Activated CD8-positive, alpha-beta memory T cell treated with anti-CD3 and anti-CD28 coated beads for 36 hours (primary cell): ENCODE results near the gene MLXIPL. TPM values are rescaled to one million over a fixed set of nuclear protein-coding genes. Genes with fewer than 3 reads are reported as not detected.
"Not testable (repeated sequence)": the region's sequence is repeated elsewhere in the genome, so short reads cannot be mapped to it uniquely, and the experiment has no call there.

Experiments
- CTCF ChIA-PET: fragments of 350-600 bp; sonication (Branson Sonifier 250); formaldehyde crosslinking; loops from one replicate; lab custom pipeline; 2021; ENCODE audit warnings: antibody characterized with exemption; lab: Charles Lee
- POLR2A ChIA-PET: fragments of 350-600 bp; sonication (Branson Sonifier 250); formaldehyde crosslinking; loops from one replicate; lab custom pipeline; 2021; ENCODE audit warnings: antibody characterized with exemption; lab: Charles Lee
- total RNA-seq, 2 experiments: library from RNA; stranded (reverse); gene quantifications; one replicate each; pipeline ENCODE4 v1.2.3, GENCODE V29; 2021

The MLXIPL gene, protein sequence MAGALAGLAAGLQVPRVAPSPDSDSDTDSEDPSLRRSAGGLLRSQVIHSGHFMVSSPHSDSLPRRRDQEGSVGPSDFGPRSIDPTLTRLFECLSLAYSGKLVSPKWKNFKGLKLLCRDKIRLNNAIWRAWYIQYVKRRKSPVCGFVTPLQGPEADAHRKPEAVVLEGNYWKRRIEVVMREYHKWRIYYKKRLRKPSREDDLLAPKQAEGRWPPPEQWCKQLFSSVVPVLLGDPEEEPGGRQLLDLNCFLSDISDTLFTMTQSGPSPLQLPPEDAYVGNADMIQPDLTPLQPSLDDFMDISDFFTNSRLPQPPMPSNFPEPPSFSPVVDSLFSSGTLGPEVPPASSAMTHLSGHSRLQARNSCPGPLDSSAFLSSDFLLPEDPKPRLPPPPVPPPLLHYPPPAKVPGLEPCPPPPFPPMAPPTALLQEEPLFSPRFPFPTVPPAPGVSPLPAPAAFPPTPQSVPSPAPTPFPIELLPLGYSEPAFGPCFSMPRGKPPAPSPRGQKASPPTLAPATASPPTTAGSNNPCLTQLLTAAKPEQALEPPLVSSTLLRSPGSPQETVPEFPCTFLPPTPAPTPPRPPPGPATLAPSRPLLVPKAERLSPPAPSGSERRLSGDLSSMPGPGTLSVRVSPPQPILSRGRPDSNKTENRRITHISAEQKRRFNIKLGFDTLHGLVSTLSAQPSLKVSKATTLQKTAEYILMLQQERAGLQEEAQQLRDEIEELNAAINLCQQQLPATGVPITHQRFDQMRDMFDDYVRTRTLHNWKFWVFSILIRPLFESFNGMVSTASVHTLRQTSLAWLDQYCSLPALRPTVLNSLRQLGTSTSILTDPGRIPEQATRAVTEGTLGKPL
- not detected for total RNA-seq

DNA sequence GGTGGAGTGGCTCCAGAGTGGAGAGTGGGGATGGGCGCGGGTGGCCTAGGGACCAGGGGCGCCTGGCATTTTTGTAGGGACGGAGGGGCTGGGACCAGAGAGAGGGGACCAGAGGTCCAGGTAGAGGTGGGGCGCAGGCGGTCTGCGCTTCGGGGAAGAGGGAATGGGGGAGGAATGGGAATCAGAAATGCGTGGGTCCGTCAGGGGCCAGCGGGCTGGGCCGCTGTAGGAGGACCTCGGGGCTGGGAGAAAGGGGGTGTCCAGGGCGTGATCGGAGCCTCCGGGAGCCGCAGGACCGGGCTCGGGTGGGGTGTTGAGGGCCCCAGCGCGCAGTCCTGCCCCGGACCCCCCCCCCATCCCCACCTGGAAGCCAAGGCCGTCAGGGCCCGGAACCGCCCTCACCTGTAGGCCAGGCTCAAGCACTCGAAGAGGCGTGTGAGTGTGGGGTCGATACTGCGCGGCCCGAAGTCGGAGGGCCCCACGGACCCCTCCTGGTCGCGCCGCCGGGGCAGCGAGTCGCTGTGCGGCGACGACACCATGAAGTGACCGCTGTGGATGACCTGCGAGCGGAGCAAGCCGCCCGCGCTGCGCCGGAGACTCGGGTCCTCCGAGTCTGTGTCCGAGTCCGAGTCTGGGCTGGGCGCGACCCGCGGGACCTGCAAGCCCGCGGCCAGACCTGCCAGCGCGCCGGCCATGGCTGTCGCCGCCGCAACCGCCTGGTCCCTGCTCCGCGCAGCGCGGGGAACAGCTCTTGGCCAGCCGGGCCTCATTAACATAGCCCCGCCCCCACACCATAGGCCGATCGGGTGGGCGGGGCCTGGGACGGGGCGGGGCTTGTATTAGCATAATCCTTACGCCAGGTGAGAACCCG is at the start of gene MLXIPL:
Gene MLXIPL (minus strand): TSS at position 725 of the 871 bp plus-strand sequence. CDS start 30 bp downstream, at position 695.
- ChIA-PET CTCF (no interaction called here), POLR2A (interaction anchor here (0.5 kb wide), 1 partner anchor 14 kb away, joined by 3 read pairs; no protein-coding TSS in a partner anchor)

DNA sequence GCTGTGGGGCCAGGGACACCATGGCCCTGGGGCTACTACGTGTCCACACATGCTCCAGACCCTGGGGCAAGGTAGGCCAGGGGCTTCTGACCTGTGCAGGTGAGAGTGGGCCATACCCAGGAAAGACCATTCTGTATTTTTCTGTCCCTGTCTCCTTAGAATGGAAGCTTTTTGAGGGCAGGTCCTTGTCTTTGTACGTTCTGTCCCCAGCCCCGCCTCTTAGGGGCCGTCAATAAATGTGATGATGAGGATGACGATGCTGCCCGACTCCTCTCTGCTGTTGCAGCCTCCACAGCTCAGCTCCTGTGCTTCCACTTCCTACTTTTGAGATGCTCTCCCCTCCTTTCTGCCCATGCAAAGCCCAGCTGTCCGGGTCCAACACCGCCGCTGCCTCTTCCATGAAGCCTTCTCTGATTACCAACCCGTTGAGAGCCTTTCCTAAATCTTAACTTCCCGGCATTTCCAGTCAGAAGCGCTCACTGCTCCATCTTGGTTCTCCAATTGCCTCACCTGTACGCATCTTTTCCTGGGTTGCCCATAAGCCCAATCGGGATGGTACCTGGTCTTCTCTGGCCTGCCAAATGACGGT is 47.6 kb upstream of the MLXIPL start:
- ChIA-PET POLR2A (no interaction called here), CTCF (interaction anchor here (1.6 to 1.7 kb wide), 2 partner anchors 53 to 65 kb away, joined by 5 to 6 read pairs; no protein-coding TSS in a partner anchor)

DNA sequence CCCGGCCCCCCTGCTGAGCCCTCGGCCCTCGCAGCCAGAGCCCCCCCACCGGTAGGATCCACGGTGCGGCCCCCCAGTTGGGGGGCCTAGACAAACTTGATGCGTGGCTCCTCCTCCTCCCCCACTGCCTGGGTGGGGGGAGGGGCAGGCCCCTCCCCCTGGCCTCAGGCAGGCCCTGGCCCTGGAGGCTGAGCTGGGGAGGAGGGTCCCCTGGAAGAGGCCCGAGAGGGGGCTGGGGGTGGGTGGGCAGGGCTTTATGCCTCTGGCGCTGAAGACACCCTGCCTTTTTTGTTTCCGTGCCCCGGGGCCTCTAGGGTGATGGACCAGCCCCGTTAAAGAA is 47.0 kb upstream of the MLXIPL start:
- ChIA-PET POLR2A (no interaction called here), CTCF (interaction anchor here (1.4 kb wide), 1 partner anchor 64 kb away, joined by 6 read pairs; no protein-coding TSS in a partner anchor)

DNA sequence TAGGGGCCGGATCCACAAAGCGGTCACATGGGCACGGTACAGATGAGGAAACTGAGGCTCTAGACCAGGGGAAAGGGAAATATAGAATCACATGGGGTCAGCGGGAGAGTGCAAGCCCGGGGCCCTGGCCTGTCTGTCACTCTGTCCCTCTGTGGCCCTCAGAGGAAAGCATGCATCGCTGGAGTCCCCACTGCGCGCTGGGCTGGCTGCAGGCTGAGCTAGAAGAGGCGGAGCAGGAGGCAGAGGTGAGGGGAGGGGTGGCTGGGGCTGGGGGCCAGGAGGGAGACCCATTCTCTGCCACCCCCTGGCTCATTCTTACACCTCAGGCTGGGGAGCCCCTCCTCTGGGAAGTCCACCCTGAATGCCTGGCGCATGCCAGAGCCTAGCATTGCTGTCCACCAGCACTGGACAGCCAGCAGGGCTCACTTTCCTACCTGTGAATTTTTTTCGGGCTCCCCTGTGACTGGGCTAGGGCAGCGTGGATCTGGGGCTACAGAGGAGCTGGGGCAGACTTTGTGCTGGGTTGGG is 45.6 kb upstream of the MLXIPL start:
- CTCF ChIA-PET: interaction anchor here (1.0 to 1.4 kb wide), 2 partner anchors 63 kb away, joined by 5 to 6 read pairs; no protein-coding TSS in a partner anchor
- POLR2A ChIA-PET: no interaction called here

DNA sequence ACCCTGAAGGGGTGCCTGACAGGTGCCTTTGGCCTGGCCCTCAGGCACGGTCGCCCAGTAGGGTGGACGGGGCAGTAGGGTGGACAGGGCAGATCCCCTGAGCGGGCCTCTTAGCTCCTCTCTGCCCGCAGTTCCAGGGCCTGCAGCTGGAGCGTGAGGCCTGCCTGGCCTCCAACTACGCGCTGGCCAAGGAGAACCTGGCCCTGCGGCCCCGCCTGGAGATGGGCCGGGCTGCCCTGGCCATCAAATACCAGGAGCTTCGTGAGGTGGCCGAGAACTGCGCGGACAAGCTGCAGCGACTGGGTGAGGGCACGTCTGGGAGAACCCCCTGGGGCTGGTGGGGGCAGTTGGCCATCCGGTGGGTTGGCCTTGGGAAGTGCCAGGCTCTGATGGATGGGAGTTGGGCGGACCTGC is 45.0 kb upstream of the MLXIPL start:
- CTCF ChIA-PET: interaction anchor here (1.0 kb wide), 2 partner anchors 62 to 64 kb away, joined by 4 to 5 read pairs; no protein-coding TSS in a partner anchor
- POLR2A ChIA-PET: no interaction called here

DNA sequence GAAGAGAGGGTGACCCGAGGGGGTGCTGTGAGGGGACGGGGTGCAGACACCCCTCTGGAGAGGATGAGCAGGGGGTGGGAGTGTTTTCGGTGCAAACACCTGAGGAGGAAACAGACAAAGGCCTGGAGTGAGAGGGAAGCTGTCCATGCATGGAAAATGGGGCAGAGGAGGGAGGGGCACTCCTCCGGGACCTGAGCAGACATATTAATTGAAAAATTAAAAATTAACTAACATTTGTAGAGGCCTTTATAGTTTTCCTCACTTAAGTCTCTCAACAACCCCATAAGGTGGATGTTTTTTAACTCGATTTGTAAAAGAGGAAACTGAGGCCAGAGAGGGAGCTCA is 44.5 kb upstream of the MLXIPL start:
- CTCF ChIA-PET: interaction anchor here (1.0 kb wide), 2 partner anchors 62 to 64 kb away, joined by 4 to 5 read pairs; no protein-coding TSS in a partner anchor
- POLR2A ChIA-PET: no interaction called here

DNA sequence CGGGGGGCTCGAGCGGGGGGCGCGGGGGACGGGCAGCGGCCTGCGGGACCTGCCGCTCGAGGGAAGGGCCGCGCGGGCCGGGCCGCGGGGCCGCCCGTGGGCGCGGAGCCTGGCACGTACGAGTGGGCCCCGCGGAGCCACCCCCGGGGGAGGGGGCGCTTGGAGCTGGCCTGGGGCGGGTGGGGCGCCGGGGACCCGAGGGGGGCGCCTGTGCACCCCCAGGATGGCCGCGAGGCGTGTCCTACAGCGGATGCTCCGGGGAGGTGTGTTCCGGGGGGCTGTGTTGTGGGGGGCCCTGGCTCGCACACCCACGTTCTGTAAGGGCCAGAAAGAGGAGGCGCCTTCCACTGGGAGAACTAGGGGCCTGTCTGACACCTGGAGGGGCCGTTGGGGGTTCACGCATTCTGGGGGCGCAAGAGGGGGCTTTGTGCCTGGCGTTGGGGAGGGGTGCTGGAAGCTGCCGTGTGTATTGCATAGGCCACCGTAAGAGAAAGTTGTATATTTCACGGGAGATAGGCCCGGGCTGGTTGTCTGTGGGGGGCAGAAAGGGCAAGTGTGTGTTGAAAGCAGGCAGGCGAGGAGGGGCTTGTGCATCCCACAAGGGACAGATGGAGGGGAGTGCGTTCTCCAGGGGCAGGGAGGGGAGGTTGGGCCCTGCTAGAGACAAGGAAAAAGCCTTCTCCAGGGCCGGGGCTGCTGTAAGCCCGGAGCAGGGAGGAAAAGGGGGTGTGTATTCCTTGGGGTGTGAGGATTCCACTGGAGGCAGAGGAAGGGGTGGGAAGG is 44.0 kb upstream of the MLXIPL start:
- ChIA-PET CTCF (interaction anchor here (0.6 to 1.2 kb wide), 8 partner anchors 11 to 235 kb away, joined by 3 to 9 read pairs (median 4); no protein-coding TSS in a partner anchor), POLR2A (interaction anchor here (0.5 to 1.2 kb wide), 3 partner anchors 9 to 769 kb away, joined by 3 to 4 read pairs (median 4); no protein-coding TSS in a partner anchor)

DNA sequence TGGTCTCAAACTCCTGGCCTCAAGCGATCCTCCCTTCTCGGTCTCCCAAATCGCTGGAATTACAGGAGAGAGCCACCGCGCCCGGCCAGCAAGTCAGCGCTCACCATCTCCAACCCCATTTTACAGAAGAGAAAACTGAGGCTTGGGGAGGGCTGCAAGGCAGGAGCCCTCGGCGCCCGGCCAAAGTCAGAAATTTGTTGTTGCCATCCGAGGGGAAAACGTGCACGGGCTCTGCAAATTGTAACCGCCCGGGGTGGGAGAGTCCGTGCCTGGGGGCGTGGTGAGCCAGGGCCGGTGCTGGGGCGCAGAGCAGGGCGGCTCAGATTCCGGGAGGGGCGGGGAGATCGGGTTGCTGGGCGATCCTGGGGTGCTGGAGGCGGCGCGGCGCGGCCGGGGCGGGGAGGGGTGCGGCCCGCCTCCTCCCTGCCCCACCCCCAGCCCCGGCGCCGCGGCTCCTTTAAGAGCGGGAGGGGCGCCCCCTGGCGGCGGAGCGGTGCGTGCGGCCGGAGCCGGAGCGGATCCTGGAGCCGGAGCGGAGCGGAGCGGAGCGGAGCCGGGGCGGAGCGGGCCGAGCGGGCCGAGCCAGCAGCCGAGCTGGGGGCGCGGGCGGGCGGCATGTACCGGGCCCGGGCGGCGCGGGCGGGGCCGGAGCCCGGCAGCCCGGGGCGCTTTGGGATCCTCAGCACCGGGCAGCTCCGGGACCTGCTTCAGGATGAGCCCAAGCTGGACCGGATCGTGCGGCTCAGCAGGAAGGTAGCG is 43.2 kb upstream of the MLXIPL start, which contains the start of gene VPS37D:
Gene VPS37D (plus strand): TSS at position 488 of the 759 bp plus-strand sequence. CDS start 128 bp downstream, at position 616.
- CTCF ChIA-PET: interaction anchor here (0.5 to 1.2 kb wide), 10 partner anchors 11 to 235 kb away, joined by 3 to 9 read pairs (median 3); no protein-coding TSS in a partner anchor
- POLR2A ChIA-PET: interaction anchor here (0.5 to 1.2 kb wide), 2 partner anchors 61 to 768 kb away, joined by 3 to 4 read pairs; no protein-coding TSS in a partner anchor

DNA sequence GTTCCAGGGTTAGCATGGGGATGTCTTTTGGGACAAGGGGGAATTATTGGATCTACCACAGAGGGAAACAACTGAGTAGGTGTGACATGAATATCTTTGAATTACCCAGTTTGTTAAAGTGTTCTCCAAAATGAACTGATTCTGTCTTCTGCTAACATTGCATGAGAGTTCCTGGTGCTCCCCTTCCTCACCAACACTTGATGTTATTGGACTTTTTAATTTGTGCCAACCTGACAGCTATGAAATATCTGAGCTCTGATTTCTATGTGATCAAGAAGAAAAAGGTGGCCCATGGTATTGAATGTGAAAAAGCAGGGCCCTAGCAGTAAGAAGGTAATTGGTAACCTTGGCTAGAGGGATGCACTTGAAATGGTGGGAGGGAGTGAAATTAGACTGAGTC is 38.7 kb upstream of the MLXIPL start:
- POLR2A ChIA-PET: no interaction called here
- CTCF ChIA-PET: no interaction called here

DNA sequence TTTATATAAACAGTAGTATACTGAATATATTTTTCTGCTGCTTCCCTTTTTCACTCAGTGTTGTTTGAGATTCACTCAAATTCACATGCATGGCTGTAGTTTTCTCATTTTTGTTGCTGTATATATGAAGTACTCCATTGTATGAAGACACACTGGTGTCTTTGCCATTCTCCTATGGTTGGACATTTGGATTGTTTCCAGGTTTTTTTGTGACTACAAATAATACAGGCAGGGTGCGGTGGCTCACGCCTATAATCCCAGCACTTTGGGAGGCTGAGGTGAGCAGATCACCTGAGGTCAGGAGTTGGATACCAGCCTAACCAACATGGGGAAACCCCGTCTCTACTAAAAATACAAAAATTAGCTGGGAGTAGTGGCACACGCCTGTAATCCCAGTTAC is 36.3 kb upstream of the MLXIPL start:
- POLR2A ChIA-PET, CTCF ChIA-PET: not testable (repeated sequence)

DNA sequence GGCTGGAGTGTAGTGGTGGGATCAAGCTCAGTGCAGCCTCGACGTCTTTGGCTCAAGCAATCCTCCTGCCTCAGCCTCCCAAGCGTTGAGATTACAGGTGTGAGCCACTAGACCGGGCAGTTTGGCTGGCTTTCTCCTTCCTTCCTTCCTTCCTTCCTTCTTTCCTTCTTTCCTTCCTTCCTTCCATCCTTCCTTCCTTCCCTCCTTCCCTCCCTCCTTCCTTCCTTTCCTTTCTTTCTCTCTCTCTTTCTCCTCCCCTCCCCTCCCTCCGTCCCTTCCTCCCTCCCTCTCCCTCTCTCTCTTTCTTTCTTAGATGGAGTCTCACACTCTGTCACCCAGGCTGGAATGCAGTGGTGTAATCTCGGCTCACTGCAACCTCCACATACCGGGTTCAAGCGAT is 35.7 kb upstream of the MLXIPL start:
- ChIA-PET POLR2A (no interaction called here), CTCF (no interaction called here)

DNA sequence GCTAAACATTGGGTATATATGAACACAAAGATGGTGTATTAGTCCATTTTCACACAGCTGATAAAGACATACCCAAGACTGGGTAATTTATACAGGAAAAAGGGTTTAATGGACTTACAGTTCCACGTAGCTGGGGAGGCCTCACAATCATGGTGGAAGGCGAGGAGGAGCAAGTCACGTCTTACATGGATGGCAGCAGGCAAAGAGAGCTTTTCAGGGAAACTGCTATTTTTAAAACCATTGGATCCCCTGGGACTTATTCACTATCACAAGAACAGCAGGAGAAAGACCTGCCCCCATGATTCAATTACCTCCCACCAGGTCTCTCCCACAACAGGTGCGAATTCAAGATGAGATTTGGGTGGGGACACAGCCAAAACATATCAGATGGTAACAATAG is 31.0 kb upstream of the MLXIPL start:
- CTCF ChIA-PET, POLR2A ChIA-PET: not testable (repeated sequence)

DNA sequence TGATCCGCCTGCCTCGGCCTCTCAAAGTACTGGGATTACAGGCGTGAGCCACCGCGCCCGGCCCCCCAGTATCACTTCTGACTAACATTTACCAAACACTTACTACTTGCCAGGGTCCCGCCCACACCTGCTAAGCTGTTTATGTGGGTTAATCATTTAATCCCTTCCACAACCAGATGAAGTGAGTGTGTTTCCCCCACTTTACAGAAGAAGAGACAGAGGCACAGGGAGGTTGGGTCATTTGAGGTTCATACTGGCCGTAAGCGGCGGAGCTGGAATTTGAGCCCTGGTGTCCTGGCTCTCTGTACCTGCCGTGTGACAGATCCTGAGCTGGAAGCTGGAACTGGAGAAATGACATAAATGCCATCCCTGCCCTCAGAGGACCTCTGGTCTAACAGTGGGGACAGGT is 28.2 kb upstream of the MLXIPL start:
- POLR2A ChIA-PET: no interaction called here
- CTCF ChIA-PET: interaction anchor here (0.6 to 1.0 kb wide), 2 partner anchors 35 to 73 kb away, joined by 3 to 4 read pairs; no protein-coding TSS in a partner anchor

DNA sequence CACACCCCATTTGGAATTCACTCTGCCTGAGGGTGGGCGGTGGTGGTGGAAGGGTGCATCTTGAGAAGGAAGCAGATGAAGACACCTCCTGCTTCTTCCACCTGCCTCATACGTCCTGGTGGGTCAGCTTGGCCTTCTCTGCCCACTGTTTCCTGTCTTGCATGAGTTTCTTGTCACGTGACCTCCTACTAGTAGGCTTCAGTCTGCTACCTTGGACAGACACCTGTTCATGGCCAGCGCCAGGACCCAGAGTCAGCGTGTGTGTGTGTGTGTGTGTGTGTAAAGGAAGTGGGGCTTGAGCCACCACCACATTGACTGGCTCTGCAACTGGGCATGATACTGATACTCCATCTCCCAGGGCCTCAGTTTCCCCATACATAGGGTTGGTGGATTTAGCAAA is 26.2 kb upstream of the MLXIPL start:
- ChIA-PET CTCF (no interaction called here), POLR2A (no interaction called here)

DNA sequence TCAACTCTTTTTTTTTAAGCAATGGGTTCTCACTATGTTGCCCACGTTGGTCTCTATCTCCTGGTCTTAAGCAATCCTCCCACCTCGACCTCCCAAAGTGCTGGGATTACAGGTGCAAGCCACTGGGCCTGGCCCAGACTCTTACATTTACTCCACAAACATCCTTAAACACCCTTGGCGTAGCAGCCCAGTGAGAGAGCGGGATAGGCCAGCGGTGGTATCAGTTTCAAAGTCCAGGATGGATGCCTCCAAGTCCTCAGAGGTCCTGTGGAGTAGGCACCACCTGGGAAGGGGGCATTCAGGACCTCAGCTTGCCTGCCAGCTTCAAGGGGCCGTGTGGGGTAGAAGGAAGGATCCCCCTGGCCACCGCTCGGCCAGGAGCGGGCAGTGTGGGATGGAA is 25.3 kb upstream of the MLXIPL start:
- CTCF ChIA-PET: no interaction called here
- POLR2A ChIA-PET: no interaction called here

DNA sequence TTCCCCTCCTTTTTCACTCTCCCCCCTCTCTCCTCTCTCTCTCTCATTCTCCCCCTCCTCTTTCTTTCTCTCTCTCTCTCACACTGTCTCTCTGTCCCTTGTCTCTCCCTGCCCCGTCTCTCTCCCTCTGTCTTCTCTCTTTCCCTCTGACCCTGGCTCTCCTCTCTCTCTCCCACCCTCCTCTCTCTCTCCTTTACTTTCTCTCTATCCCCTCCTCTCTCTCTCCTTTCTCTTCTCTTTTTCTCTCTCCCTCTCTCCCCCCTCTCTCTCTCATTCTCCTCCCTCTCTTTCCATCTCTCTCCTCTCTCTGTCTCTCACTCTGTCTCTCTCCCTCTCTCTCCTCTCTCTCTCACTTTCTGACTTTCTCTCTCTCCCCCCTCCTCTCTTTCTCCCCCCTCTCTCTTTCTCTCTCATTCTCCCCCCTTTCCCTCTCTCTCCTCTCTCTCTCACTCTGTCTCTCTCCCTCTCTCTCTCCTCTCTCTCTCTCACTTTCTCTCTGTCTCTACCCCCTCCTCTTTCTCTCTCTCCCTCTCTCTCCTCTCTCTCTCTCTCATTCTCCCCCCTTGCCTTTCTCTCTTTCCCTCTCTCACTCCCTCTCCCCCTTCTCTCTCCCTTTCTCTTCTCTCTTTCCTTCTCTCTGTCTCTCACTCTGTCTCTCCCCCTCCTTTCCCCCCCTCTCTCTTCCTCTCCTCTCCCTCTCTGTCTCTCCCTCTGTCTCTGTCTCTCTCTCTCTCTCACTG is 24.4 kb upstream of the MLXIPL start:
- ChIA-PET POLR2A (no interaction called here), CTCF (no interaction called here)
